ENCODE measurements around the gene THUMPD1.
"Not testable (repeated sequence)": the region's sequence is repeated elsewhere in the genome, so short reads cannot be mapped to it uniquely, and the experiment has no call there.

Gene THUMPD1

GRCh38 chr16:20711277-20711911 is 30.2 kb downstream of the THUMPD1 start:
- no peak overlapping the region for H3K14ac ChIP-seq (ENCODE audit: low read length)
- no peaks in the 10 kb centered on the region for H3K36me3 ChIP-seq (replicated peaks in 1 of 2; ENCODE audit: control insufficient read depth in 2 of 2, insufficient read depth in 2 of 2, low read length in 2 of 2)
- H2BK12ac ChIP-seq (ENCODE audit: low read length) = no peak overlapping the region
- H3K27ac ChIP-seq (replicated peaks; ENCODE audit: low read length) = no peak overlapping the region
- H2BK120ac ChIP-seq (ENCODE audit: low read depth, low read length) = no peak overlapping the region
- H3K4me2 ChIP-seq (ENCODE audit: insufficient read depth, low read length, poor library complexity, severe bottlenecking) = no peak overlapping the region
- H4K91ac ChIP-seq (ENCODE audit: low read depth, low read length, poor library complexity) = no peak overlapping the region
- no peak overlapping the region for H4K8ac ChIP-seq (ENCODE audit: low read depth, low read length)
- no peaks in the 10 kb centered on the region for H3K9me3 ChIP-seq (replicated peaks in 1 of 2; ENCODE audit: control insufficient read depth in 2 of 2, insufficient read depth in 1 of 2, low read depth in 1 of 2, low read length in 2 of 2)
- H2AFZ ChIP-seq (ENCODE audit: low read length) = no peak overlapping the region
- H3K27me3 ChIP-seq (ENCODE audit: control insufficient read depth in 3 of 3, insufficient read depth in 3 of 3, low read depth in 1 of 3, low read length in 3 of 3) = no peaks in the 10 kb centered on the region
- no peak overlapping the region for H2AK5ac ChIP-seq (ENCODE audit: low read depth, low read length)
- no peak for DNase-seq (ENCODE audit: low spot score)
- H2BK15ac ChIP-seq (ENCODE audit: low read length) = no peak overlapping the region
- no peak overlapping the region for H3K18ac ChIP-seq (ENCODE audit: low read length)
- H3K9ac ChIP-seq (ENCODE audit: low read depth, low read length, poor library complexity) = no peak overlapping the region
- no peak overlapping the region for H3K4ac ChIP-seq (ENCODE audit: low read length)
- H2BK5ac ChIP-seq (ENCODE audit: low read length) = no peak overlapping the region
- no peaks in the 10 kb centered on the region for H3K79me1 ChIP-seq (ENCODE audit: low read depth, low read length)
- no peaks in the 10 kb centered on the region for H3K4me1 ChIP-seq (ENCODE audit: control insufficient read depth in 2 of 2, insufficient read depth in 1 of 2, low read depth in 1 of 2, low read length in 2 of 2)
- no CpG with 5 or more reads among the region's 7 CpGs for WGBS, 2 donors (ENCODE audit: extremely low coverage in 2 of 2, insufficient read length in 2 of 2, insufficient replicate concordance in 1 of 2)
- H3K4me3 ChIP-seq (ENCODE audit: low read length in 2 of 2) = no peak overlapping the region
- no peak overlapping the region for H3K23ac ChIP-seq (ENCODE audit: low read depth, low read length, poor library complexity)

- not testable (repeated sequence) for H3K79me1 ChIP-seq (ENCODE audit: low read depth, low read length); H2BK120ac ChIP-seq (ENCODE audit: low read depth, low read length); H3K18ac ChIP-seq (ENCODE audit: low read length); H3K4me2 ChIP-seq (ENCODE audit: insufficient read depth, low read length, poor library complexity, severe bottlenecking); H3K9ac ChIP-seq (ENCODE audit: low read depth, low read length, poor library complexity); H2BK12ac ChIP-seq (ENCODE audit: low read length); H3K27ac ChIP-seq (replicated peaks; ENCODE audit: low read length); H4K8ac ChIP-seq (ENCODE audit: low read depth, low read length); H3K9me3 ChIP-seq (replicated peaks in 1 of 2; ENCODE audit: control insufficient read depth in 2 of 2, insufficient read depth in 1 of 2, low read depth in 1 of 2, low read length in 2 of 2); H3K27me3 ChIP-seq (ENCODE audit: control insufficient read depth in 3 of 3, insufficient read depth in 3 of 3, low read depth in 1 of 3, low read length in 3 of 3); H3K4me3 ChIP-seq (ENCODE audit: low read length in 2 of 2); H3K23ac ChIP-seq (ENCODE audit: low read depth, low read length, poor library complexity); H3K36me3 ChIP-seq (replicated peaks in 1 of 2; ENCODE audit: control insufficient read depth in 2 of 2, insufficient read depth in 2 of 2, low read length in 2 of 2); H3K4ac ChIP-seq (ENCODE audit: low read length); H2AFZ ChIP-seq (ENCODE audit: low read length); H4K91ac ChIP-seq (ENCODE audit: low read depth, low read length, poor library complexity); H3K14ac ChIP-seq (ENCODE audit: low read length); H2BK15ac ChIP-seq (ENCODE audit: low read length); H2BK5ac ChIP-seq (ENCODE audit: low read length); H3K4me1 ChIP-seq (ENCODE audit: control insufficient read depth in 2 of 2, insufficient read depth in 1 of 2, low read depth in 1 of 2, low read length in 2 of 2); H2AK5ac ChIP-seq (ENCODE audit: low read depth, low read length)
- no CpG with 5 or more reads among the region's 3 CpGs for WGBS, 2 donors (ENCODE audit: extremely low coverage in 2 of 2, insufficient read length in 2 of 2, insufficient replicate concordance in 1 of 2)
- DNase-seq (ENCODE audit: low spot score) = peak; percentile 14
Observed at GRCh38 chr16:20708129-20708528, 33.5 kb downstream of the THUMPD1 start.

- DNase-seq (ENCODE audit: low spot score) = no peak
- Histone ChIP-seq H3K4me3 (ENCODE audit: low read length in 2 of 2) (no peak overlapping the region), H2AK5ac (ENCODE audit: low read depth, low read length) (no peak overlapping the region), H2BK120ac (ENCODE audit: low read depth, low read length) (no peak overlapping the region), H2BK12ac (ENCODE audit: low read length) (no peak overlapping the region), H3K27me3 (ENCODE audit: control insufficient read depth in 3 of 3, insufficient read depth in 3 of 3, low read depth in 1 of 3, low read length in 3 of 3) (no peaks in the 10 kb centered on the region), H3K18ac (ENCODE audit: low read length) (no peak overlapping the region), H2AFZ (ENCODE audit: low read length) (no peak overlapping the region), H3K4me1 (ENCODE audit: control insufficient read depth in 2 of 2, insufficient read depth in 1 of 2, low read depth in 1 of 2, low read length in 2 of 2) (no peaks in the 10 kb centered on the region), H3K9ac (ENCODE audit: low read depth, low read length, poor library complexity) (no peak overlapping the region), H3K23ac (ENCODE audit: low read depth, low read length, poor library complexity) (no peak overlapping the region), H3K9me3 (replicated peaks in 1 of 2; ENCODE audit: control insufficient read depth in 2 of 2, insufficient read depth in 1 of 2, low read depth in 1 of 2, low read length in 2 of 2) (no peaks in the 10 kb centered on the region), H3K36me3 (replicated peaks in 1 of 2; ENCODE audit: control insufficient read depth in 2 of 2, insufficient read depth in 2 of 2, low read length in 2 of 2) (no peaks in the 10 kb centered on the region), H3K4ac (ENCODE audit: low read length) (no peak overlapping the region), H2BK15ac (ENCODE audit: low read length) (no peak overlapping the region), H3K79me1 (ENCODE audit: low read depth, low read length) (no peaks in the 10 kb centered on the region), H3K27ac (replicated peaks; ENCODE audit: low read length) (no peak overlapping the region), H3K4me2 (ENCODE audit: insufficient read depth, low read length, poor library complexity, severe bottlenecking) (no peak overlapping the region), H3K14ac (ENCODE audit: low read length) (no peak overlapping the region), H4K91ac (ENCODE audit: low read depth, low read length, poor library complexity) (no peak overlapping the region), H2BK5ac (ENCODE audit: low read length) (no peak overlapping the region), H4K8ac (ENCODE audit: low read depth, low read length) (no peak overlapping the region)
- no CpG with 5 or more reads among the region's 2 CpGs for WGBS, 2 donors (ENCODE audit: extremely low coverage in 2 of 2, insufficient read length in 2 of 2, insufficient replicate concordance in 1 of 2)
Observed at GRCh38 chr16:20707461-20707860, 34.2 kb downstream of the THUMPD1 start.

- not testable (repeated sequence) for H3K4me1 ChIP-seq (ENCODE audit: control insufficient read depth in 2 of 2, insufficient read depth in 1 of 2, low read depth in 1 of 2, low read length in 2 of 2); DNase-seq (ENCODE audit: low spot score); H3K9me3 ChIP-seq (replicated peaks in 1 of 2; ENCODE audit: control insufficient read depth in 2 of 2, insufficient read depth in 1 of 2, low read depth in 1 of 2, low read length in 2 of 2); H3K4ac ChIP-seq (ENCODE audit: low read length); H2BK15ac ChIP-seq (ENCODE audit: low read length); H3K36me3 ChIP-seq (replicated peaks in 1 of 2; ENCODE audit: control insufficient read depth in 2 of 2, insufficient read depth in 2 of 2, low read length in 2 of 2); H2AFZ ChIP-seq (ENCODE audit: low read length); H3K4me3 ChIP-seq (ENCODE audit: low read length in 2 of 2); H3K23ac ChIP-seq (ENCODE audit: low read depth, low read length, poor library complexity); H4K91ac ChIP-seq (ENCODE audit: low read depth, low read length, poor library complexity); H3K4me2 ChIP-seq (ENCODE audit: insufficient read depth, low read length, poor library complexity, severe bottlenecking); H2BK5ac ChIP-seq (ENCODE audit: low read length); H2BK12ac ChIP-seq (ENCODE audit: low read length); H3K9ac ChIP-seq (ENCODE audit: low read depth, low read length, poor library complexity); H2AK5ac ChIP-seq (ENCODE audit: low read depth, low read length); H3K27me3 ChIP-seq (ENCODE audit: control insufficient read depth in 3 of 3, insufficient read depth in 3 of 3, low read depth in 1 of 3, low read length in 3 of 3); H3K79me1 ChIP-seq (ENCODE audit: low read depth, low read length); H2BK120ac ChIP-seq (ENCODE audit: low read depth, low read length); H3K14ac ChIP-seq (ENCODE audit: low read length); H3K18ac ChIP-seq (ENCODE audit: low read length); H3K27ac ChIP-seq (replicated peaks; ENCODE audit: low read length); H4K8ac ChIP-seq (ENCODE audit: low read depth, low read length)
- no CpG with 5 or more reads among the region's 1 CpG for WGBS, 2 donors (ENCODE audit: extremely low coverage in 2 of 2, insufficient read length in 2 of 2, insufficient replicate concordance in 1 of 2)
Observed at GRCh38 chr16:20705972-20706371, 35.6 kb downstream of the THUMPD1 start.
